ENCODE results near the gene ATP8B1. TPM values are rescaled to one million over a fixed set of nuclear protein-coding genes. Genes with fewer than 3 reads are reported as not detected.

ATP8B1 gene
- total and polyA plus RNA-seq, 9 of the 15 experiments (the other 6 are each of a cell fraction or from before 2014, with no cell fraction given) = 0.01 to 0.22 (median 0.03) TPM; not detected in 3

DNA sequence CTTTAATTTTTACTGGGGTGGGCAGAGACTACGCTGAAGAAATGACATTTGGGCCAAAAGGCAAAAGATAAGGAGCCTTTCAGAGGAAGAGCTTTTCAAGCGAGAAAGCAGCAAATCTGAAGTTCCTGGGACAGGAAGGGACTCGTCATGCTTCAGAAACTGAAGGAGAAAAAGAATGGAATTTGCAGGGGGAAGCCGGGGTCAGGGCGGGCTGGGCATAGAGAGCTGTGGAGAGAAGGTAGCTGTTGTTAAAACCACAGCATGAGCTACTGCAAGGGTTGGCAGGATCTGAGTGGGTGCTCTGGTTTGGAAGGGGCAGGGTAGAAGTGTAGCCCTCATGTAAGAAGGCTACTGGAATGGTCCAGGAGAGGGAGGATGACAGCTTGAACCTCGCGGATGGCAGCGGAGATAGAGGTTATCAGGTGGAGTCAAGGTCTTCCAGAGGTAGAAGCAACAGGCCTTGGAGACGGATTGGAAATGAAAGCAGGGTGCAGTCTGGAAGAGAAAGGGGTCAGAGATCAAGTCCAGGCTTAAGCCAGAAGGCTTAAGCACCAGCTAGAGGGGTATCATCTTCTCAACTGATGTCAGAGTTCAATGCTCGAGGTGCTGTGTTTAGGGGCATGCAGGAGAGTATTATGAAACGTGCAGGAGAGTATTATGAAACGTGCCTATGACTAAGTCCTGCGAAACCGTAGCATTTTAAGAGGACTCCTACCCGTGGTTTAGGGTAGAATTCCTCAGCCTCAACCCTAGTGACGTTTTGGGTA is 18.9 kb downstream of the ATP8B1 start (continued):
- TF ChIP-seq TAF1 (IDR thresholded peaks at IDR 0.05; ENCODE audit: control insufficient read depth, extremely low read depth, insufficient read depth, low read length, severe bottlenecking) (no peak), PHF20 (IDR thresholded peaks at IDR 0.05; ENCODE audit: partially characterized antibody) (no peak), SIN3A (IDR thresholded peaks at IDR 0.05; ENCODE audit: borderline replicate concordance in 2 of 2, control insufficient read depth in 1 of 2, low read depth in 2 of 2, low read length in 2 of 2) (no peak), CBFA2T2 (conservative IDR thresholded peaks at IDR 0.05) (peak; percentile 21; the same call in 1 of the 2 replicates), TARDBP (IDR thresholded peaks at IDR 0.05) (no peak), TEAD2 (tag; IDR thresholded peaks at IDR 0.05) (no peak), ZNF263 (CRISPR knock-in tag; IDR thresholded peaks at IDR 0.05; ENCODE audit: borderline replicate concordance) (no peak), KAT7 (CRISPR knock-in tag; IDR thresholded peaks at IDR 0.05; ENCODE audit: borderline replicate concordance) (no peak), KLF13 (tag; IDR thresholded peaks at IDR 0.05; ENCODE audit: borderline replicate concordance, low read depth) (no peak), EP400 (IDR thresholded peaks at IDR 0.05) (no peak), BHLHE40 (IDR thresholded peaks at IDR 0.05; ENCODE audit: low read length) (peak; percentile 45; the same call in 1 of the 2 replicates), MYNN (IDR thresholded peaks at IDR 0.05) (no peak), MYNN (CRISPR knock-in tag; IDR thresholded peaks at IDR 0.05) (no peak), SETDB1 (IDR thresholded peaks at IDR 0.05; ENCODE audit: low read length) (no peak), RCOR1 (IDR thresholded peaks at IDR 0.05; ENCODE audit: borderline replicate concordance in 1 of 2, low read depth in 2 of 2, low read length in 2 of 2) (peak in 1 of 2 experiments; percentile 9; a peak in 1 of 4 replicates), COPS2 (conservative IDR thresholded peaks at IDR 0.05) (no peak), MTA2 (IDR thresholded peaks at IDR 0.05; ENCODE audit: low read depth) (no peak)
- TF ChIP-seq, protein P1, sequence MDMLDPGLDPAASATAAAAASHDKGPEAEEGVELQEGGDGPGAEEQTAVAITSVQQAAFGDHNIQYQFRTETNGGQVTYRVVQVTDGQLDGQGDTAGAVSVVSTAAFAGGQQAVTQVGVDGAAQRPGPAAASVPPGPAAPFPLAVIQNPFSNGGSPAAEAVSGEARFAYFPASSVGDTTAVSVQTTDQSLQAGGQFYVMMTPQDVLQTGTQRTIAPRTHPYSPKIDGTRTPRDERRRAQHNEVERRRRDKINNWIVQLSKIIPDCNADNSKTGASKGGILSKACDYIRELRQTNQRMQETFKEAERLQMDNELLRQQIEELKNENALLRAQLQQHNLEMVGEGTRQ (CRISPR knock-in tag; IDR thresholded peaks at IDR 0.05) = no peak
- TF ChIP-seq, protein P2, sequence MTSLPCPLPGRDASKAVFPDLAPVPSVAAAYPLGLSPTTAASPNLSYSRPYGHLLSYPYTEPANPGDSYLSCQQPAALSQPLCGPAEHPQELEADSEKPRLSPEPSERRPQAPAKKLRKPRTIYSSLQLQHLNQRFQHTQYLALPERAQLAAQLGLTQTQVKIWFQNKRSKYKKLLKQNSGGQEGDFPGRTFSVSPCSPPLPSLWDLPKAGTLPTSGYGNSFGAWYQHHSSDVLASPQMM (CRISPR knock-in tag; IDR thresholded peaks at IDR 0.05) = no peak
- TF ChIP-seq, protein P3, sequence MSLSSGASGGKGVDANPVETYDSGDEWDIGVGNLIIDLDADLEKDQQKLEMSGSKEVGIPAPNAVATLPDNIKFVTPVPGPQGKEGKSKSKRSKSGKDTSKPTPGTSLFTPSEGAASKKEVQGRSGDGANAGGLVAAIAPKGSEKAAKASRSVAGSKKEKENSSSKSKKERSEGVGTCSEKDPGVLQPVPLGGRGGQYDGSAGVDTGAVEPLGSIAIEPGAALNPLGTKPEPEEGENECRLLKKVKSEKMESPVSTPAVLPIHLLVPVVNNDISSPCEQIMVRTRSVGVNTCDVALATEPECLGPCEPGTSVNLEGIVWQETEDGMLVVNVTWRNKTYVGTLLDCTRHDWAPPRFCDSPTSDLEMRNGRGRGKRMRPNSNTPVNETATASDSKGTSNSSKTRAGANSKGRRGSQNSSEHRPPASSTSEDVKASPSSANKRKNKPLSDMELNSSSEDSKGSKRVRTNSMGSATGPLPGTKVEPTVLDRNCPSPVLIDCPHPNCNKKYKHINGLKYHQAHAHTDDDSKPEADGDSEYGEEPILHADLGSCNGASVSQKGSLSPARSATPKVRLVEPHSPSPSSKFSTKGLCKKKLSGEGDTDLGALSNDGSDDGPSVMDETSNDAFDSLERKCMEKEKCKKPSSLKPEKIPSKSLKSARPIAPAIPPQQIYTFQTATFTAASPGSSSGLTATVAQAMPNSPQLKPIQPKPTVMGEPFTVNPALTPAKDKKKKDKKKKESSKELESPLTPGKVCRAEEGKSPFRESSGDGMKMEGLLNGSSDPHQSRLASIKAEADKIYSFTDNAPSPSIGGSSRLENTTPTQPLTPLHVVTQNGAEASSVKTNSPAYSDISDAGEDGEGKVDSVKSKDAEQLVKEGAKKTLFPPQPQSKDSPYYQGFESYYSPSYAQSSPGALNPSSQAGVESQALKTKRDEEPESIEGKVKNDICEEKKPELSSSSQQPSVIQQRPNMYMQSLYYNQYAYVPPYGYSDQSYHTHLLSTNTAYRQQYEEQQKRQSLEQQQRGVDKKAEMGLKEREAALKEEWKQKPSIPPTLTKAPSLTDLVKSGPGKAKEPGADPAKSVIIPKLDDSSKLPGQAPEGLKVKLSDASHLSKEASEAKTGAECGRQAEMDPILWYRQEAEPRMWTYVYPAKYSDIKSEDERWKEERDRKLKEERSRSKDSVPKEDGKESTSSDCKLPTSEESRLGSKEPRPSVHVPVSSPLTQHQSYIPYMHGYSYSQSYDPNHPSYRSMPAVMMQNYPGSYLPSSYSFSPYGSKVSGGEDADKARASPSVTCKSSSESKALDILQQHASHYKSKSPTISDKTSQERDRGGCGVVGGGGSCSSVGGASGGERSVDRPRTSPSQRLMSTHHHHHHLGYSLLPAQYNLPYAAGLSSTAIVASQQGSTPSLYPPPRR (CRISPR knock-in tag; IDR thresholded peaks at IDR 0.05; ENCODE audit: borderline replicate concordance) = no peak
